NAMALWA (cell line): ENCODE data around the gene MDC1.
A peak's percentile ranks its signal among the peaks of the same experiment; 100 is the strongest.
"Not testable (repeated sequence)": the region's sequence is repeated elsewhere in the genome, so short reads cannot be mapped to it uniquely, and the experiment has no call there.

Experiments used
- DNase-seq: peaks from one replicate; pipeline ENCODE4 v3.0.0-alpha.2; 2015; ENCODE audit warnings: low spot score

MDC1 gene

GRCh38 chr6:30683183-30683979, 33.7 kb downstream of the MDC1 start:
- peak; percentile 29 for DNase-seq

DNA sequence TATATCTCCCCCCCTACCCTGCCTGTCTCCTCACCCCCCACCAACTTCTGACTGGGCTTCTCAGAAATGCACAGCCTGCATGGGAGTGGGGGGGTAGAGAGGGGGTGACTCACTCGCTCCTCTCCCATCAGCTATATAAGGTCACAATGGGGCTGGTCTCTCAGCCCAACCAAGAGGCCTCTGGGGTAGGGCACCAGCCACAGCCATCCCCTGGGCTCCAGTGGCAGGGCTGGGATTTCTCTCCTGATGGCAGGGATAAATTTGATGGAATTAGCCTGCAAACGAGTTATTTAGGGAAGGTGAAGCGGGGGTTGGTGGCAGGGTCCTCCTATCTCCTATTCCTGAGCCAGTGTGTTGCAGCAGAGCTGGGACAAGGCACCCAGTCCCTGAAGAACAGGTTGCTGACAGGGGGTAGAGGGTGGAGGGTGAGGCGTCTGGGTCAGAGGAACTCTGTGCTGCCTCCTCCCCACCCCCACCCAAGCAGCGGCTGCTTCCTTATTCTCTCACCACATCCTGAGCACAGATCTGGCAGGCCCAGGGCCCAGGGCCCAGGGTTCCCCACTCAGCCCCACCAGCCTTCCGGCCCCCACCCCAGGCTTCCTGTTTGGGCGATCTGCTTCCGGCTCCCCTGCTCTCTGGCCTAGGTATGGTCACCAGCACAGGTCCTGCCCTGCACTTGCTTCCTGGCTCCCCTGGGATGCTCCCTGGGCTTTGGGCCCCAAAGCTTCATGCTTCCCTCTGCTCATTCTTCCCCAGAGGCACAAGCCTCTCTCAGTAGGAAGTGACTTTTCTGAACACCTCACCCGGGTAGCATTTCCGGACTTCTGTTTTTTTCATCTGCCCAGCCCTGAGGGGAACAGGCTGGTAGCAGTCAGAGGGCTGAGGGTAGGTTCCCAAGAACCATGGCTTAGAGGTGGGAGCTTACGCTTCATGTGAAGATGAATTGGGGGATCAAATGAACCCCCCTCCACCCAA, 34.7 kb downstream of the MDC1 start:
- DNase-seq, result peak; percentile 88

DNA sequence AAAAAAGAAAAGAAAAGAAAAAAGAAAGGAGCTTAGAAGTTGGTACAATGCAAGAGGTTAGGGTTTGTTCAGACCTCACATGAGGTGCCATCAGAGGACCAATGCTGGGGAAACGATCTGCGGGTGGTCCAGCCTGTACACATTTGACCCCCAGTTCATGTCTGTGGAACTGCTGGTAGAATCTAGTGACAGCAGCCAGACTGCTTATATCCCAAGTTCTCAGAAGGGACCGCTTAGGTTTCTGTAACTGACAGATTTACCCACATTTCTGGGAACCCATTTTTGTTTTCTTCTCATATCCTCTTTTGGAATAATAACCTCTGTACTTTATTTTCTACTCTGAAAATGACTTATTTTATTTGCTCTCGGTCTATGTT, 35.3 kb downstream of the MDC1 start:
- peak; percentile 31 for DNase-seq

- peak; percentile 33 for DNase-seq
Measured at GRCh38 chr6:30679765-30680535, 37.1 kb downstream of the MDC1 start.

- DNase-seq, result peak; percentile 93
Measured at GRCh38 chr6:30678964-30679726, 37.9 kb downstream of the MDC1 start.

DNA sequence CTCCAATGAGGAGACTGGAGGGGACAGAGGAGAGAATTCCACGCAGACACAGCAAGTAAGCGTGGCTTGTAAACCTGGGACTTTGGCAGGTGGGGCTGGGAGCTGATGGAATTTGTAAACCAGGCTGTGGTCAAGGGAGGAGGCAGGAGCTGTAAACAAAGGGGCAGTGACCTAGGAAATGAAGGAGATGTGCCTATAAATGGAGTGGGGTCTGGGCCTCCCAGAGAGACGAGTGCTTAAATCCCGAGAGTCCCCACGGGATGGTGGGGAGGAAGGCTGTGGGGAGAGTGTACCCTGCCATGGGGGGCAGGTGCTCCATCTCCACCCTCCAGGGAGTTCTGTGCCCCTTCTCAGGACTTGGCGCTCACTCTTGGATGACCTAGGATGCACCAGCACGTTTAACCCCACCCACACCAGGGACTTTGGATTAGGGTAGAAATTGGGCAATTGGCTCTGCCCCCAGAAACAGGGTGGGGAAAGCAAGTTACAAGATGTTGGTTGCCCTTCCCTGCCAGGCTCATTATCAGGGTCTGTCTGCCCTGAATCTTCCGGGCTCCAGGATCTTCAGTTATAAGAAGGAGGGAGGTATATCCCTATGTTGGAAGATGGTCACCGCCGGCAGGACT, 40.3 kb downstream of the MDC1 start:
- DNase-seq, result no peak

DNA sequence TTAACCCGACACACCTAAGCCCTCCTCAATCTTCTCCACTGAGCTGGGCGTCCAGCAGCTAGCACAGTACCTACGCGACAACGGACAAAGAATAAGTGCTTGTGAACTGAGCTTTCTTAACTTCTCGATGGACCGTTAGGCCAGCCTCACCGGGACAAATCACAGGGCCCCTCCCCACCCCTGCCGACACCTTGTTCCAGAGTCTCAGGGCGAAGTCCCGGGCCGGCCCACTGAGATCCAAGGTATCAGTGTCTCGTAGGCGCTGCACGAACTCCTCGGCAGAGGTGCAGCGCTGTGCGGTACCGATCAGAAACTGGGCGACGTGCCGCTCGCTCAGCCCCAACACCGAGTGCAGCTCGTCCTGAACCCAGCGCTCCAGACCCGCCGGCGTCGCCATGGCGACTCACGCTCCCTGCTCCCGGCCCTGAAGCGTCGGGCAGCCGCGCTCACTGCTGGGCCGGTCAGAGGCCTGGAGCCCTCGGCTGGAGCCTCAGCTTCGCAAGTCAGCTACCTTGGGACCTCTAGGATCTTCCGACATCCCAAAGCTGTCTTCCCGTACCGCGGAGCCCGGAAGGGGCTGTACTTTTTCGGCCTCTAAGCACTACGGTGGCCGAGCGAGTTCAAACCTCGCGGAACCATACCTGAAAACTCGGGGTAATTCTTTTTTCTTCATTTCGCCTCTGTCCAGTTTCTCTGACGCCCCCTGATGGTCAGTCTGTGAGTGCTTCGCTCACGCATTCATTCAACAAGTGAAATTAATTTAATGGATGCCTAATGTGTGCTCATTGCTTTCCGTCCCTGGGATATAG, 44.4 kb downstream of the MDC1 start, which contains the start of gene DHX16:
Gene DHX16, minus strand, starts transcription at position 562 of the 809 bp plus-strand sequence. Its CDS starts 165 bp downstream, at position 397.
- DNase-seq, result peak; percentile 97

GRCh38 chr6:30670760-30671527, 46.1 kb downstream of the MDC1 start:
- peak; percentile 37 for DNase-seq

DNA sequence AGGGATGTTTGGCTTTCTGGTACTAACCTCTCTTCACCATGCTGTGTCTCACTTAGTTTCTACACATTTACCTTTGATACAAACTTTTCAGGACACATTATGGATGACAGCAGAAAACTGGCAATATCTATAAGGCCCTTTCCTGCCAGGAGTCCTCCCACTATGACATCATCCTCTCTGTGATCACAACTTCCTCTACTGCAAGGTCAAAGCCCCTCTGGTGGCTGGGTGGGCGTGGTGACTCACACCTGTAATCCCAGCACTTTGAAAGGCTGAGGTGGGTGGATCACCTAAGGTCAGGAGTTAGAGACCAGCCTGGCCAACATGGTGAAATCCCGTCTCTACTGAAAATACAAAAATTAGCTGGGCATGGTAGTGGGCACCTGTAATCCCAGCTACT, 50.8 kb downstream of the MDC1 start:
- DNase-seq, result not testable (repeated sequence)

DNA sequence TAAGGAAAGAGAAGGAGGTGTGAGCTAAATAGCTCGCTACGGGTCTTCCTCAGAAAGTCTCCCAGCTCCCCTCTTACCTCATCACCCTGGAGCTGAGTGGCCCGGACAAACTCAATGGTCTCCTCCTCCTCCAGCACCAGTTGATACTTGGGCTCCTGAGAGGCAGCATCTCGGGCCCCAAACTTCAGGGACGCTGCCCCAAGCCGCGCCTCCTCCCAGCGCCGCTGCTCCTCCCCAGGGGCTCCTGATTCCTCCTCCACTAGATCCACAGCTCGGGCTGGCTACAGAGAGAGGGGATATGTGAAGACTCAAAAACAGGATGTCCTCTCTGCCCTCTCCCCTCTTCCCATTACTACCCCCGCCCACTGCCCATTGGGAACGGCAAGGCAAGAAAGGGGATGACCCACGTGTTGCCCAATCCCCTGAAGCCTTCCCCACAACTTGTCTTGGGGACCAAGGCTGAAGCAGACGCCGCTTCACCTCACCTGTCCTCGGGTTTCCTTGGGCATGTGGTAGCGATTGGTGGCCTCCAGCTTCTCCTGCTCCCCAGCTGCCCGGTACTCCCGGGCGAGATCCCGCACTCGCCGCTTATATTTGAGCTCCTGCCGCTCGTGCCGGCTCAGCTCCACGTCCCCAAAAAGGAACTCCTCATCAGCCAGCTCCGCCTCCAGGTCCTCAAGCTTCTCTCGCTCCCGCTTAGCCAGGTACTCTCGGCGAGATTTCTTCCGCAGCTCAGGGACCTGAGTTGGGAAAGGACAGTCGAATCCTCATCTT, 51.9 kb downstream of the MDC1 start:
- no peak for DNase-seq

GRCh38 chr6:30657922-30658321, 59.2 kb downstream of the MDC1 start:
- not testable (repeated sequence) for DNase-seq

- no peak for DNase-seq
Measured at GRCh38 chr6:30657454-30657853, 59.6 kb downstream of the MDC1 start.

DNA sequence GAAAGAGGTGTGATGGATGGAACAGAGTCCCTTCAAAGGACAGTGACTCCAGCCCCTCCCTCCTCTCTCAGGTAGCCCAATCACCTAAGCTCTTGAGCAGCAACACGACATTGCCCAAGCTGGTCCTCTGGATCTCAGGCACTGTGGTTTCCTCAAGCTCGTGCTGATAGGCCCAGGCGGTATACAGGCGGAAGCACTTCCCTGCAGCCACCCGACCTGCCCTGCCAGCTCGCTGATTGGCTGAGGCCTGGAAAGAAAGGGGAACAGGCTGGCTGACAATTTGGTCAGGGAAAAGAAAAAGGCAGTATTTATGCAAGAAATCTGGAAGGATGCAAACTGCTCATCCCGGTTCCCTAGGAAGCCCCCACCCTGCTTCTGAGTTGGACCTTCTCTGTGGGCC, 60.6 kb downstream of the MDC1 start:
- no peak for DNase-seq

DNA sequence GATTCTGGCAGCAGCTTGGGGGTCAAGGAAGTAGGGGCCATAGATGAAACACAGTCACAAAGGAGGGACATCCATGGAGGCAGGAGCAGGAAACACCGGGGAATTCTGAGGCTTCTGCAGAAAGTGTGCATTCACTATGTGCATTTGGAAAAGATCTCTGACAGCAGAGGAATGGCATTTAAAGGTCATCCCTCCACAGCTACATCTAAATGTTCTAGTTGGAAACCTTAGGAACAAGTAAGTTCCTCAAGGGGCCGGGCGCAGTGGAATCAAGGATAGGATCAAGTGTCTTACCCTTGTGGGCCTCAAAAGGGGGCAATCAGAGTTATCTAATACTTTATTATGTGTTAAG, 61.4 kb downstream of the MDC1 start:
- no peak for DNase-seq

DNA sequence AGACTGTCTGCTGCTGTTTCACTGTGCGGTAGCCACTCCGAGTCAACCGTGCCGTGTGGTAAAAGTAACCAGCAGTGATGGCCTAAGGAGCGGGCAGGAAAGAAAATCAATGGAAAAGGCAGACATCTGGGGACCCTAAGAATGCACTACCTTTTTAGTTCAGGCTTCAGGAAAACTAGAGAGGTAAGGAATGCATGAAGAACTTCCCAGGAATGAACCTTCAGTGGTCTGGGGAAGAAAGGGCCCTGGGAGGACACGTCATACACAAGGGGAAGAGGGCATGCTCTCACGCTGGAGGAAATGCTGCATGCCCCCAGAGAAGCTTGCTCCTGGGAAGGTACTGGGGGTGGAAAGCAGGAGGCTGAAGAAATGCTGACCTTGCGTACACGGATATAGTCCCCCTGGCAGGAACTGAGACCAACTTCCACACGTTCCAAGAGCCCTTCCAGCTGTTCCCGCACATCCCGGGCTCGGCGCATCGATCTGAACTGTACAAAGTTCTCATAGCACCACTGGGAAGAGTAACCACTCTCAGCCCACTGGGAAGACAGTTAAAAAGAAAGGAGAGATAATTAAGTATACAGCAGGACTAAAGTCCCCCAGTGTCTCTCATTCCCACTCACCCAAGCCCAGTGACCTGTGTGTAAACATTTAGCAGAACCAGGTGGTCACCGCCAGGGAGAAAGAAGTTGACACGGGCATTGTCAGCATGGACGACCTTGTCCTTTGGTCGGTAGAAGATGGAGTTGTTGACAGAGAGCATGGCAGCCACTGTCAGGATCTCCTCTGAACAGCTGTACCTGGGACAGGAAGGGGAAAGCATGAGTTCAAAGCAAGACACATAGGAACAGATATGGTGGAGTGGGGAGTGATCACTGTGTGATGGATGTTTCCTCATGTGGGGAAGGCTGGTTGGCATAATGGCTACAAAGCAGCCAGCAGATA, 62.0 kb downstream of the MDC1 start:
- DNase-seq, result no peak

DNA sequence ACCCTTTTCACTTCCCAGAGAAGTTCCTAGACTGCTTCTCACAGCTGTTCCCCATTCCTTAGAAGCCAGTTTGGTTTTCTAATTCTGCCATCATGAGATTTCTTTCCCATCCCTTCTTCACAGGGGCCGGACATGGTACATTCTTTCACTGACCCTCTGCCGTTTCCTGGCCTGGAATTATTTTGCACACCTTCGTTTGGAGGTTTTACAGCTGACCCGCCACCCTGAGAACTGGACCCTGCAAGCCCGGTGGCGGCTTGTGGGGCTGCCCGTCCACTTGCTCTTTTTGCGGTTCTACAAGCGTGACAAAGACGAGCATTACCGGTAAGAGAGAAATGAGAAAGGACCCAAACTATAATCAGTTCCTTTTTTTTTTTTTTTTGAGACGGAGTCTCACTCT, 65.9 kb downstream of the MDC1 start:
- DNase-seq, result no peak
